ENCODE data around the gene CARMIL3.

The CARMIL3 gene

DNA sequence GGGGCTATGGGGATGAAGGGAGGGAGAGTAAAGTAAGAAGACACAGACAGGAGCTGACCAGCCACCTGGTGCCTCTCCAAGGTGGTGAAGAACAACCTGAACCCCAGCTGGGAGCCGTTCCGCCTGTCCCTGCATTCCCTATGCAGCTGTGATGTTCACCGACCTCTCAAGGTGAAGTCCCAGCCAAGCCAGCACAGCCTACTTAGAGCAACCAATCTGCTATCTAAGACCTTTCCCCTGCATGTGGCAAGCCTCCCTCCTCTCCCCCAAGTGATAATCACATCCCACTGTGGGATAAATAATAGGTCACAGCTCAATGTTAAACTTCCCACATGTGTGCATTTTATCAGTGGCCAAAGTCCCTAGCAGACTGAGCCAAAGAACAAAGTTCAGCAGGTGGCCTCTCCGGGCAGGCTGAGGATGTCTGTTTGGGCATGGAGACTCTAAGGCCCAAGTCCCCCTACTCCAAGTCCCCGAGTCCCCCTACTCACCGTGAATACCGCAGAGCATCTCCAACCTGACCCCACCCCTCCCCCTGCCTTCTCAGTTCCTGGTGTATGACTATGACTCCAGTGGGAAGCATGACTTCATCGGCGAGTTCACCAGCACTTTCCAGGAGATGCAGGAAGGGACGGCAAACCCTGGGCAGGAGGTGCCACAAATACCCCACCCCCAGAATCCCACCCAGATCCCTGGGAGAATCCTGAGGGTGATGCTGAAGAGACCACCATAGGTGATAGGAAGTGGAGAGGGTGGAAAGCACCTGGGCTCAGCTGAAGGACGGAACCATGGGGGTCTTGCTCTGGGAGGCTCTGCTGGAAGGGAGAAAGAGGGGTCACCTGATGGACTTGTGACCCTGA is 23.0 kb downstream of the CARMIL3 start:
- no peak for DNase-seq (ENCODE audit: low spot score)
- H3K27ac ChIP-seq, result no peak overlapping the region
- TF ChIP-seq CTCF (conservative IDR thresholded peaks at IDR 0.05; ENCODE audit: low read depth), result no peak
- ChIA-PET POLR2A (ENCODE audit: low non-redundant PET) (no interaction called here), CTCF (interaction anchor here (0.6 to 1.2 kb wide), 2 partner anchors 17 to 503 kb away, joined by 5 to 7 read pairs; no protein-coding TSS in a partner anchor)

DNA sequence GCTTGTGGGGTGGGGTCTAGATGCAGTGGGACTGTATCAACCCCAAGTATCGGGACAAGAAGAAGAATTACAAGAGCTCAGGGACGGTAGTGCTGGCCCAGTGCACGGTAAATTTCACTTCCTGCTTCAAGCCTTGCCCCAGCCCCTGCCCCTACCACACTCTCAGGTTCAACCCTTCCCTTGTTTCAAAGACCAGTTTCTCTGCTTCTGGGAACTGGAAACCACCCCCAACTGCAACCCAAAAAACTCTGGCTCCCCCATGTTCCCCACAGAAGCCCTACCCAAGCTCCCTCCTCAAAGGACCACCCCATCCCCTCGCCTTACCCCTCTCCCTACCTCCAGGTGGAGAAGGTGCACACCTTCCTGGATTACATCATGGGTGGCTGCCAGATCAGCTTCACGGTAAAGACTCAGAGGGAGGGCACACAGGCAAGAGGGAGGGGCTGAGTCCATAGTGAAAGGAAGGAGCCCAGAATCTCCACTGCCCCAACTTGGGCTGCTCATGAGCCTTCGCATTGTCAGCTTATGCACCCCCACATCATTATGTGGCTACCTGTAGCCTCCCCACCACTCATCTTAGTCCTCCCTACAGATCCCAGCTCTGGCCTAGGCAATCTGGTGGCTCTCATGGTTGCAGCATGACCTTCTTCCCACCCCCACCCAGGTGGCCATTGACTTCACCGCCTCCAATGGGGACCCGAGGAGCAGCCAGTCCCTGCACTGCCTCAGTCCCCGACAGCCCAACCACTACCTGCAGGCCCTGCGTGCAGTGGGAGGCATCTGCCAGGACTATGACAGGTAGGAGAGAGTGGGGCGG is 23.9 kb downstream of the CARMIL3 start:
- no peak for DNase-seq (ENCODE audit: low spot score)
- TF ChIP-seq CTCF (conservative IDR thresholded peaks at IDR 0.05; ENCODE audit: low read depth), result no peak
- CTCF ChIA-PET, result interaction anchor here (0.6 to 1.5 kb wide), 3 partner anchors 18 to 504 kb away, joined by 4 to 7 read pairs (median 4); partner anchors contain the start of gene PCK2
- POLR2A ChIA-PET (ENCODE audit: low non-redundant PET), result interaction anchor here (0.5 kb wide), 1 partner anchor 19 kb away, joined by 5 read pairs; no protein-coding TSS in a partner anchor
- no peak overlapping the region for H3K27ac ChIP-seq

DNA sequence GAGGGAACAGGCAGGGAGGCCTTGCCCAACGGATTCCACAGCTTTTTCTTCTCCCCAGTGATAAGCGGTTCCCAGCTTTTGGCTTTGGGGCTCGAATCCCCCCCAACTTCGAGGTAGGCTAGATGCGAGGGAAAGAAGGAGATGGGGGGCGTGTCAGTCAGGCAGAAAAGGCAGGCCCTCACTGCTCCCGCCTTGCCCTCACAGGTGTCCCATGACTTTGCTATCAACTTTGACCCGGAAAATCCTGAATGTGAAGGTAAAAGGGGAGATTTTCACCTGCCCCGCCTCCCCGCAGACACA is 24.4 kb downstream of the CARMIL3 start:
- no peak for DNase-seq (ENCODE audit: low spot score)
- no peak for TF ChIP-seq CTCF (conservative IDR thresholded peaks at IDR 0.05; ENCODE audit: low read depth)
- POLR2A ChIA-PET (ENCODE audit: low non-redundant PET), result interaction anchor here (0.5 kb wide), 1 partner anchor 19 kb away, joined by 5 read pairs; no protein-coding TSS in a partner anchor
- no peak overlapping the region for H3K27ac ChIP-seq
- CTCF ChIA-PET, result interaction anchor here (1.0 to 1.5 kb wide), 2 partner anchors 17 to 33 kb away, joined by 4 read pairs; partner anchors contain the start of gene PCK2

DNA sequence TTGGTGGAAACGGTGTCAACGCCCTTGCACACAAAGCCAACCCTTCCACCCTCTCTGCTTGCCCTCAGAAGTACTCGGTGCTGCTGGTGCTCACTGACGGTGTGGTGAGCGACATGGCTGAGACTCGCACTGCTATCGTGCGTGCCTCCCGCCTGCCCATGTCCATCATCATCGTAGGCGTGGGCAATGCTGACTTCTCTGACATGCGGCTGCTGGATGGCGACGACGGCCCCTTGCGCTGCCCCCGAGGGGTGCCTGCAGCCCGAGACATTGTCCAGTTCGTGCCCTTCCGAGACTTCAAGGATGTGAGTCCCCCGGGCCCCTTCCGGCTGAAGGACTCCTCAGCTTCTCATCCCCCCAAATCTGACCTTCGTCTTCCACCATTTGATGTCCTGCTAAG is 25.3 kb downstream of the CARMIL3 start:
- ChIA-PET CTCF (interaction anchor here (1.5 kb wide), 1 partner anchor 32 kb away, joined by 4 read pairs; no protein-coding TSS in a partner anchor), POLR2A (ENCODE audit: low non-redundant PET) (no interaction called here)
- no peak for DNase-seq (ENCODE audit: low spot score)
- no peak overlapping the region for H3K27ac ChIP-seq
- TF ChIP-seq CTCF (conservative IDR thresholded peaks at IDR 0.05; ENCODE audit: low read depth), result no peak

- ChIA-PET POLR2A (ENCODE audit: low non-redundant PET) (no interaction called here), CTCF (interaction anchor here (1.2 to 1.4 kb wide), 2 partner anchors 12 to 20 kb away, joined by 3 read pairs; no protein-coding TSS in a partner anchor)
- no peak for TF ChIP-seq CTCF (conservative IDR thresholded peaks at IDR 0.05; ENCODE audit: low read depth)
- H3K27ac ChIP-seq, result no peak overlapping the region
- no peak for DNase-seq (ENCODE audit: low spot score)
Measured at GRCh38 chr14:24078146-24078545, 26.3 kb downstream of the CARMIL3 start.

- CTCF ChIA-PET, result interaction anchor here (0.9 to 1.4 kb wide), 2 partner anchors 11 to 21 kb away, joined by 3 to 5 read pairs; no protein-coding TSS in a partner anchor
- H3K27ac ChIP-seq, result no peak overlapping the region
- no peak for DNase-seq (ENCODE audit: low spot score)
- no peak for TF ChIP-seq CTCF (conservative IDR thresholded peaks at IDR 0.05; ENCODE audit: low read depth)
- POLR2A ChIA-PET (ENCODE audit: low non-redundant PET), result interaction anchor here (1.3 kb wide), 1 partner anchor 35 kb away, joined by 4 read pairs; the partner anchor contains the start of genes DCAF11 and NRL
Measured at GRCh38 chr14:24079491-24080141, 27.8 kb downstream of the CARMIL3 start.

Data from RWPE1 (cell line).